ENCODE data around the gene NEK11.
A peak's percentile ranks its signal among the peaks of the same experiment; 100 is the strongest.
"Not testable (repeated sequence)": the region's sequence is repeated elsewhere in the genome, so short reads cannot be mapped to it uniquely, and the experiment has no call there.

NEK11 gene

DNA sequence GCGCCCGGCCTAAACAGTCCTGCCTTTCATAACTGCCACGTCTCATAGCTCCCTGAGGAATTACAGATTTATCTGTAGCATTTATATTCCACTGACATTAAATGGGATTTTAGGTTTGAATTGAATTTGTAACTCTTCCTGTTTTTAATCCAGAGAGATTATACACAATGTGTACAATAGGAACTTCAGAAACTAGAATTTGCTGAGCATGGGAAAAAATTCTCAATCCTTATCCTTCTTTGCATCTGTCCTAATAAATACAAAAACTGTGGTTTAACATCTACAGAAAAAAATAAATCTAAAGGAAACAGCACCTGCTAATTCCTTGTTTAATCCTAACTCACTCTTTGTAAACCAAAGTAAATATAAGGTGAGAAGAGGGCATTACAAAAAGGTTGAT, 2.2 kb downstream of the NEK11 start:
- peaks cover 16% of the 10 kb centered on the region for H3K36me3 Mint-ChIP-seq
- H3K27me3 Mint-ChIP-seq, result no peaks in the 10 kb centered on the region
- no peak overlapping the region for H3K27ac Mint-ChIP-seq
- H3K9me3 Mint-ChIP-seq, result no peaks in the 10 kb centered on the region
- H3K4me3 Mint-ChIP-seq, result no peak overlapping the region
- peaks cover 30% of the 10 kb centered on the region for H3K4me1 Mint-ChIP-seq
- no peak for ATAC-seq

DNA sequence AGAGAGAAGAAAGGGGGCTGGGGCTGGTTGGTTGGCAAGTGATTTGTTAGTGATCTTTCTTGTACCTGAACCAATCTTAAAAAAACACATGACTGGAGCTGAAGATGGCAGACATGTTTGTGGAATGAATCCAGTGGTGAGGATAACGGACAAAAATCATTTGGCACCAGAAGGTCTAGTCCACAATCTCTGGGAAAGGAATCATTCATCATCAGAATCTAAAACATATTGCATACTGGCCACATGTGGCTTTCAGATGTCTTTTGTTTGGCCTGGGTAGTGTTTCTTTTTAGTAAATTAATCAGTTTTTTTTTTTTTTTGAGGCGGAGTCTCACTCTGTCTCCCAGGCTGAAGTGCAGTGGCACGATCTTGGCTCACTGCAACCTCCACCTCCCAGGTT, 5.0 kb downstream of the NEK11 start:
- H3K9me3 Mint-ChIP-seq, result no peaks in the 10 kb centered on the region
- ATAC-seq, result no peak
- no peak overlapping the region for H3K4me3 Mint-ChIP-seq
- H3K36me3 Mint-ChIP-seq, result peaks cover 6% of the 10 kb centered on the region
- peaks cover 5% of the 10 kb centered on the region for H3K4me1 Mint-ChIP-seq
- H3K27ac Mint-ChIP-seq, result no peak overlapping the region
- no peaks in the 10 kb centered on the region for H3K27me3 Mint-ChIP-seq

DNA sequence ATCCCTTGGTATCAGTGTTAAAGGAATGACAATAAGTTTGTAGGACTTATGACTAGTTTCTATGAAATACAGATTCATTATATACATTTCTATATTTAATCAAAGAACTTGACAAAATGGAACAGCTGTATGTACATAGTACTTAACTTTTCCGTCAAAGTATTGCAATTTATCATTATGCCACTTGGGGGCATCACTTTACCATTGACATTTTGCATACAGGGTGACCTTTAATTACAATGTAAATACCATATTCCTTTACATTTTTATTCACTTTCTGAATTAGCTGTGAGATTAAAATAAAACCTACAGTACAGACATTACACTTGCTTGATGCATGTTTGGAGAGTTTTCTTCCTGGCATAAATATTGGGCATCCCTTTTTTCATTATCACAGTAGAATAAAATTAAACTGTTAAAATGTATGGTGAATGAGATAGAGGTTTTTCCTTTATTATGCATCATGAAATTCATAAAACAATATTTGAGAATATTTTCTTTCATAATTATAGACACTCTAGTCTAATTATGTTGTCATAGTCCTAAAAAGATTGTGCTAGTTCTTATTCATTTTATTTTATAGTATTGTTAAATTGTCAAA, 6.9 kb downstream of the NEK11 start:
- H3K27me3 Mint-ChIP-seq, result no peaks in the 10 kb centered on the region
- H3K36me3 Mint-ChIP-seq, result peaks cover 6% of the 10 kb centered on the region
- no peaks in the 10 kb centered on the region for H3K9me3 Mint-ChIP-seq
- H3K4me1 Mint-ChIP-seq, result no peaks in the 10 kb centered on the region
- no peak overlapping the region for H3K4me3 Mint-ChIP-seq
- ATAC-seq, result no peak
- no peak overlapping the region for H3K27ac Mint-ChIP-seq

DNA sequence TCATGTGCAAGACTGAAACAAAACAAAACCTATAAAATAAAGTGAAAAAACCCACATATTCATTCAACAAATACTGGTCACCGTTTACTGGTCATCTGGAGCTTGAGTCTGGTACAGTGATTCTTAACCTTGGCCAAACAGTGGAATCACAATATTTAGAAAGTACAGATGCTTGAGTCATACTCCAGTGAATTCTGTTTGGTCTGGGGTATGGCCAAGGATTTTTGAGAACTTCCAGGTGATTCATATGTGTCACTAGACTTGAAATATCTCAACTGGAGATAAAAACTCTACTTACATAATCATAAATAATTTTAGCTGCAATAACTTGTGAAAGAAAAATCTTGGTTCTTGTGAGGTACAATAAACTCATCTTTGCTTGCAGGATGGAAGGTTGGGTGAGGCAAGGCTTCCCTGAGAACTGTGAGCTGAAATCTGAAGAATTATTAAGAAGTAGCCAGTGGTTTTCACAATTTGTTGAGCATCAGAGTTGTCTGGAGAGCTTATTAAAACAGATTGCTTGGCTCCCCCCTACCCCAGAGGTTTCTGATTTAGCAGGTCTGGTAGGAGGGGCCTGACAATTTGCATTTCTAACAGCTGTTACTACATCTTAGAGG, 9.6 kb downstream of the NEK11 start:
- no peak for ATAC-seq
- Mint-ChIP-seq H3K4me3 (no peak overlapping the region), H3K4me1 (no peaks in the 10 kb centered on the region), H3K36me3 (peaks cover 4% of the 10 kb centered on the region), H3K27ac (no peak overlapping the region), H3K27me3 (no peaks in the 10 kb centered on the region), H3K9me3 (no peaks in the 10 kb centered on the region)

DNA sequence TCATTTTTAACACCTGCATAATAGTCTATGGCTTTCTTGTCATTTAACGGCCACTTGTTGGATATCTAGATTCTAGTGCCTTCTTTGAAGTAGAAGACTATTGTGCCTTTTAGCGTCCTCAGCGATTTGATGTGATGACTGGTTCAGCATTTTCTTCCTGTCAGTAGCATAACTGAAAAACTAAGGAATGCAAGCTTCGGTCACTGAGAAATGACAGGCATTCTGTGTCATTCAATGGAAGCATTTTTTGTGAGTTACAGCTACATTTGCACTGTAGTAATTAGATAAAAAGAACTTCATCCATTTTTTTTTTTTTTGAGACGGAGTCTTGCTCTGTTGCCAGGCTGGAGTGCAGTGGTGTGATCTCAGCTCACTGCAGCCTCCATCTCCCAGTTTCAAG, 10.3 kb downstream of the NEK11 start:
- no peaks in the 10 kb centered on the region for H3K36me3 Mint-ChIP-seq
- no peaks in the 10 kb centered on the region for H3K9me3 Mint-ChIP-seq
- no peak for ATAC-seq
- no peaks in the 10 kb centered on the region for H3K4me1 Mint-ChIP-seq
- no peak overlapping the region for H3K27ac Mint-ChIP-seq
- no peaks in the 10 kb centered on the region for H3K27me3 Mint-ChIP-seq
- H3K4me3 Mint-ChIP-seq, result no peak overlapping the region

DNA sequence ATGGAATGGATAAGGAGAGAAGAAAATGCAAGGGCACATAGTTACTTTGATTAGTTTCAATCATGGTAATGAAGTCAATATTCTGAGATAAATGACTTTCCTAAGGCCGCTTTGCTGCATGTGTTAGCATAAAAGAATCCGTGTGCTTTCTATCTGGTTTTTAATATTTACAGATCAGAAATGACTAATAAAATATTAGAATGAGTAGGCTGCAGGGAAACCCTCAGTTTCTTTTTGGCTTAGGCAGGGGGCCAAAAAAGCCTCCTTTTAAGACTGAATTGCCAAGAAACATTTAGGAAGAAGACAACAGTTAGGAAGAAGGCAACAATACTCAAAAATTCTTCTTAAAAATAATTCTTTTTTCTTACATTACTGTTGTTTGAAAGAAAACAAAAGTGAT, 11.6 kb downstream of the NEK11 start:
- H3K4me3 Mint-ChIP-seq, result no peak overlapping the region
- H3K36me3 Mint-ChIP-seq, result peaks cover 6% of the 10 kb centered on the region
- H3K9me3 Mint-ChIP-seq, result no peaks in the 10 kb centered on the region
- H3K27me3 Mint-ChIP-seq, result no peaks in the 10 kb centered on the region
- no peak overlapping the region for H3K27ac Mint-ChIP-seq
- H3K4me1 Mint-ChIP-seq, result no peaks in the 10 kb centered on the region
- ATAC-seq, result no peak

DNA sequence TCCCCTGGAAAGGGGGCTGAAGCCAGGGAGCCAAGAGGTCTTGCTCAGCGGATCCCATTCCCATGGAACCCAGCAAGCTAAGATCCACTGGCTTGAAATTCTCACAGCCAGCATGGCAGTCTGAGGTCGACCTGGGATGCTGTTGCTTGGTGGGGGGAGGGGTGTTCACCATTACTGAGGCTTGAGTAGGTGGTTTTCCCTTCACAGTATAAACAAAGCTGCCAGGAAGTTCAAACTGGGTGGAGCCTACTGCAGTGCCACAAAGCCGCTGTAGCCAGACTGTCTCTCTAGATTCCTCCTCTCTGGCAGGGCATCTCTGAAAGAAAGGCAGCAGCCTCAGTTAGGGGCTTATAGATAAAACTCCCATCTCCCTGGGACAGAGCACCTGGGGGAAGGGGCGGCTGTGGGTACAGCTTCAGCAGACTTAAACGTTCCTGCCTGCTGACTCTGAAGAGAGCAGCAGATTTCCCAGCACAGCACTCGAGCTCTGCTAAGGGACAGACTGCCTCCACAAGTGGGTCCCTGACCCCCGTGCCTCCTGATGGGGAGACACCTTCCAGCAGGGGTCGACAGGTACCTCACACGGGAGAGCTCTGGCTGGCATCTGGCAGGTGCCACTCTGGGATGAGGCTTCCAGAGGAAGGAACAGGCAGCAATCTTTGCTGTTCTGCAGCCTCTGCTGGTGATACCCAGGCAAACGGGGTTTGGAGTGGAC, 15.8 kb downstream of the NEK11 start:
- H3K36me3 Mint-ChIP-seq, result peaks cover 16% of the 10 kb centered on the region
- H3K27ac Mint-ChIP-seq, H3K4me3 Mint-ChIP-seq, H3K9me3 Mint-ChIP-seq, H3K4me1 Mint-ChIP-seq, ATAC-seq: not testable (repeated sequence)
- peaks cover 16% of the 10 kb centered on the region for H3K27me3 Mint-ChIP-seq

DNA sequence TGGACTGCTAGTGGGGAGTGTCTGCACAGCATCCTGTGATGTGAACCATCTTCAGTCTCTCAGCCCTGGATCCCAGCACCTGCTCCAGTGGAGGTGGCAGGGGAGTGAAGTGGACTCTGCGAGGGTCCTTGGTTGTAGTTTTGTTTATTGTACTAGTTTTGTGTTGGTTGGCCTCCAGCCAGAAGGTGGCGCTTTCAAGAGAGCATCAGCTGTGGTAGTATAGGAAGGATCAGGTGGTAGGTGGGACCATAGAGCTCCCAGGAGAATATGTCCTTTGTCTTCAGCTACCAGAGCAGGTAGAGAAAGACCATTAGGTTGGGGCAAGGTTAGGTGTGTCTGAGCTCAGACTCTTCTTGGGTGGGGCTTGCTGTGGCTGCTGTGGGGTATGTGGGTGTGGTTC, 20.9 kb downstream of the NEK11 start:
- Mint-ChIP-seq H3K27ac (no peak overlapping the region), H3K9me3 (peaks cover 10% of the 10 kb centered on the region), H3K36me3 (peaks cover 24% of the 10 kb centered on the region), H3K4me1 (peaks cover 6% of the 10 kb centered on the region), H3K4me3 (no peak overlapping the region), H3K27me3 (peaks cover 16% of the 10 kb centered on the region)
- ATAC-seq, result no peak

DNA sequence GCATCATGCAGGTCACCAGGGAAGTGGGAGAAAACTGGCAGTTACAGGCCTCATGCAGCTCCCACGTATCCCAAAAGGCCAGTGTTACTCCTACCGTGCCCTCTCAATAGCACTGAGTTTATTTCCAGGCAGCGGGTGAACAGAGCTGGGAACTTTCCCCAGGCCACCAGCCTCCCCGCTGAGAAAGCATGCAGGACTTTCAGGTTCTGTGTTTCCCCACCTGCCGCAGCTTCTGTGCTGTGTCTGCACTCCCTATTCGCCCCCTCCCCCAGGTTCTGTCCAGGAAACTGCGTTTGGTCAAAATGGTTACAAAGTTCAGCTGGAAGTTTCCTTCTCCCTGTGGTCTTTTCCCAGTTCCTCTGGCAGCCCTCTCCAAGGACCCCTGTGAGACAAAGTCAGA, 21.4 kb downstream of the NEK11 start:
- peaks cover 16% of the 10 kb centered on the region for H3K27me3 Mint-ChIP-seq
- no peak overlapping the region for H3K27ac Mint-ChIP-seq
- peaks cover 21% of the 10 kb centered on the region for H3K36me3 Mint-ChIP-seq
- no peak for ATAC-seq
- peaks cover 10% of the 10 kb centered on the region for H3K9me3 Mint-ChIP-seq
- H3K4me3 Mint-ChIP-seq, result no peak overlapping the region
- peaks cover 6% of the 10 kb centered on the region for H3K4me1 Mint-ChIP-seq

DNA sequence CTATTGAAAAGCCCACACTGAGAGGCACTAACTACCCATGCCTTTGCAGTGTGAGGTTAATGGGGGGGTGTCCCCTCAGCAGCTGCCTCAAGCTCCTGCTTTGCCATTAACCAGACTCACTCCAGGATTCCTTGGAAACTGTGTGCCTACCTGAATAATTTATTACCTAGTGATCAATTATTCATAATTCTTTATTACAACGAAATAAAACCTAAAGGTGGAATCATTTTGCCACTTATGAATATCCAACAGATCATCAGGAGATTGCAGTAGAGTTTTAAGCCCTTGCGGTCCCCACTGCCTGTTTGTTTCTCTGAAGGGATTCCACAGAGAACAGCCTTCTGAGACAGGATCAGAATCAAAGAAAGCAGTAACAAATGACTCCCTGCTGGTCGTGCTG, 23.3 kb downstream of the NEK11 start:
- Mint-ChIP-seq H3K27me3 (peaks cover under 1% of the 10 kb centered on the region), H3K9me3 (peaks cover 4% of the 10 kb centered on the region), H3K27ac (no peak overlapping the region), H3K4me3 (no peak overlapping the region), H3K36me3 (peaks cover 14% of the 10 kb centered on the region), H3K4me1 (peaks cover 6% of the 10 kb centered on the region)
- no peak for ATAC-seq

DNA sequence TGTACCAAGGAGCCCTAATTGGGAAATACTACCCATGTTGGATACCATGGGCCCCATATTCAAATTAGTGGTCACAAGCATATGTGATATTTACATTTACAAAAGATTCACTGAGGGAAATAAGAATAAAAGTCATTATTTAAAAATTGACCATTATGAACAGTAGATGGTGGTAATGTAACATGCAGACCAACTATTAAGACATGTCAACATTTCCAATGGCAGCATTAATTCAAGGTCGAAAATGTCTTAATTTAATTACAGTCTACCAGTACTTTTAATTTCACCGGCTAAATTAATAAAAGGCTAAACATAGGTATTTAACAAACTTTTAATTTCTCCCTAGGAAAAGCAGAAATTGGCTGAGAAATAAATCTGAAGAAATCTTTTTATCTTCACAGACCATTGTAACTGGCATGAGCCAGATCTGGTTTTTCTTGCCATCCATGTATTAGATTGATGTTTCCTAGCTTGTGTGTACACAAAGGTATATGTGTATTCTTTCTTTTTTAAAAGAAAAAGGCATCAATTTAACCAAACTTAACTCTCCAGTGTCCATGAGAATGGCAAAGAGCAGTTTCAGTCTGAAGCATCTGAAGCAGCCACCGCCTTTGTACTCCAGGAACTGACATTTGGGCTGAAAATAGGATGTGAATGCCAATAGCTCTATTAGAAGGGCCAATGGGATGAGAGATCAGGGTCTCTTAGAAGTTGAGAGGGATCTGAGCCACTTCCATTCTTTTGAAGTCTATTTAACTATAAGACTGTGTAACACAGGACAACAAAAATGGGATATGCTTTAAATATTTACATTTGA, 26.6 kb downstream of the NEK11 start:
- Mint-ChIP-seq H3K27me3 (no peaks in the 10 kb centered on the region), H3K4me1 (no peaks in the 10 kb centered on the region), H3K36me3 (peaks cover 4% of the 10 kb centered on the region), H3K4me3 (no peak overlapping the region), H3K9me3 (no peaks in the 10 kb centered on the region), H3K27ac (no peak overlapping the region)
- ATAC-seq, result no peak

DNA sequence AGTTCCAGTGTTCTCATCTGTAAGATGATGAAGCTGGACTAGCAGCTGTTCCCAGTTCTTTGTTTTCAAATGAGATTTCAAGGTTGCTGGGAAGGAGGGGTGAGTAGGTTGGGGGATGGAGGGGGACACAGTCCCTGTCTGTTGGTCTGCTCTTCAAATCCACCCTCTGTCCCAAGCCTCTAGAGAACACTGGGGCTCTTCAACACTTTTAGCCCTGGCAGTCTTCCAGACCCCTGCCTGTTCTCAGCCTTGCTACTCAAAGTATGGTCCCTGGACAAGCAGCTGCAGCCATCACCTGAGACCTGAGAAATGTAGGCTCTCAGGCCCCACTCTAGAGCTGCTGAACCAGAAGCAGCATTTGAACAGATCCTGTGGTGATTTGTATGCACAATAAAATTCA, 41.3 kb downstream of the NEK11 start:
- Mint-ChIP-seq H3K27me3 (no peaks in the 10 kb centered on the region), H3K4me1 (no peaks in the 10 kb centered on the region), H3K4me3 (no peak overlapping the region), H3K27ac (no peak overlapping the region), H3K9me3 (no peaks in the 10 kb centered on the region), H3K36me3 (no peaks in the 10 kb centered on the region)
- ATAC-seq, result no peak

DNA sequence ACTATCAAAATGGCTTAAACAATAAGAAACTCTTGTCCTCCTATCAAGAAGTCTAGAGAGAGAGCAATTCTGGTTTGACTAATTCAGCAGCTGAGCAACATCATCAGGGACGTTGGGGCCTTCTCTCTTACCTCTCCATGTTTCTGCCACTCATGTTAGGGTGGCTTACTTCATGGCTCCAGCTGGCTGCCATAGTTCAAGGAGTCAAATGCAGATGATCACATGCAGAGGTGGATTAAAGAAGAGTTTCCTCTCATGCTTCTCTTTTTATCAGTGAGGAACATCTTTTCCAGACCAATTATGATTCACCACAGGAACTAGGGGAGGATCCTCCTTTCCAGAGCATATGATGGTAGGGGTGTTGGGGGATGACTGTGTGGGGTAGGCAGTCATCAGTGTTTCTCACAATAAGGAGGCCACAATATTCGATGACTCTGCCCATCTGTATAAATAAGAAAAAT, 45.5 kb downstream of the NEK11 start:
- Mint-ChIP-seq H3K4me3 (no peak overlapping the region), H3K36me3 (no peaks in the 10 kb centered on the region), H3K9me3 (no peaks in the 10 kb centered on the region), H3K27me3 (no peaks in the 10 kb centered on the region), H3K27ac (no peak overlapping the region), H3K4me1 (no peaks in the 10 kb centered on the region)
- no peak for ATAC-seq

DNA sequence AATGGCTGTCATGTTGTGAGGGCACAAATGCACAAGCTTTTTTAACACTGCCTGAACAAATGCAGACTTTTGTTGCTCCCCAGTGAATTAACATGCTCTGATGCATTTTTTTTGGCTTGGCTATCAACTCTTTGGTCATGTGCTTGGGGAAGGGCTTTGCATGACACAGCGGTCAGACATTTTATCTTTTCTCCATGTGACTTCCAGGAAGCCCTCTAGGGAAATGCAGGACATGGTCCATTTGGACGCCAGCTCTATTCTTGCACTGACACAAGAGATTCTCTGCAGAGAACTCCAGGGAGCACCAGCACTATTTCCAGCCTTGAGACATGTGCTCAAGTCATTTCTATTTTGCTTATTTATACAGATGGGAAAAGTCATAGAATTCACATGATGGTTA, 46.2 kb downstream of the NEK11 start:
- no peaks in the 10 kb centered on the region for H3K36me3 Mint-ChIP-seq
- H3K9me3 Mint-ChIP-seq, result no peaks in the 10 kb centered on the region
- H3K4me1 Mint-ChIP-seq, result no peaks in the 10 kb centered on the region
- no peaks in the 10 kb centered on the region for H3K27me3 Mint-ChIP-seq
- H3K4me3 Mint-ChIP-seq, result no peak overlapping the region
- no peak for ATAC-seq
- H3K27ac Mint-ChIP-seq, result no peak overlapping the region

DNA sequence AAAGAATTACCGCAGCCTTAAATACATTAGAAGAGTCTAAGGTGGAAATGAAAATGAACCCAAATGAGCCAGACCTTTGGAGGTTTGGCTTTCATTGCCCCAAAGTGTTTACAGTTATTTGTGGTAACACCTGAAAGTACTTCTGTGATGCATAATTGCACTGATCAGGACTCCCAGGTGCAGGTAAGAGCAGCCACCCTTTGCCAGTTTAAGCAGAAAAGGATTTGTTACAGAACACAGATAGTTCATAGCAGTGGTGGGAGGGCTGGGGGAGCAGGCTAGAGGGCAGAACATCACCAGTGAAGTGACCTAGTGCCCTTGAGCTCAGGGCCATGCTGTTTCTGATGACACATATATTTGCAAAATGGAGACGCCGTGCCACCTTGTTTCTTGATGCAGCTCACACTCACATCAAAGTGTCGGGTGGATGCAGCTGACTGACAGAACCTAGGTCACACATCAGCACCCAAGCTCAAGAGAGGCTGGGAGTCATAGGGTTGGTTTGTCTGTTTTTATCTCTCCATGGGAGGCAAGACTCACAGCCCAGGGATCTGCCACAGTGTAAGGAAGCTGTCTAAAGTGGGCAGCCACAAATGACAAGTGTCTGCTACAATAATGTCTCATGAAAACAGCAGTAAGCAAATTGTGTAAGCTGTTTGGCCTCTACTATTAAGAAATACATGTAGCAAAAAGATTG, 49.1 kb downstream of the NEK11 start:
- H3K36me3 Mint-ChIP-seq, result no peaks in the 10 kb centered on the region
- H3K9me3 Mint-ChIP-seq, result no peaks in the 10 kb centered on the region
- no peak overlapping the region for H3K27ac Mint-ChIP-seq
- no peak overlapping the region for H3K4me3 Mint-ChIP-seq
- no peaks in the 10 kb centered on the region for H3K27me3 Mint-ChIP-seq
- peak; percentile 47 for ATAC-seq
- H3K4me1 Mint-ChIP-seq, result no peaks in the 10 kb centered on the region

Measured in stimulated activated memory B cell treated with anti-CD40 and anti-IgM and Interleukin-4, amounts not matched to agents 10 μg/mL and 1 μg/mL and 100 μg/mL, for 72 hours (primary cell).